Activated T-cell treated with anti-CD3 and anti-CD28 coated beads for 24 hours (primary cell): ENCODE measurements around the gene CADM1.

ENCODE experiments used
- DNase-seq: peaks from one replicate; pipeline ENCODE4 v3.0.0-alpha.2; 2020; ENCODE audit warnings: low read depth

Gene CADM1

GRCh38 chr11:115444542-115444941, 59.7 kb downstream of the CADM1 start:
- no peak for DNase-seq

GRCh38 chr11:115439969-115440540, 64.2 kb downstream of the CADM1 start:
- DNase-seq: no peak

GRCh38 chr11:115439385-115439784, 64.8 kb downstream of the CADM1 start:
- DNase-seq: no peak

GRCh38 chr11:115437902-115438575, 66.2 kb downstream of the CADM1 start:
- no peak for DNase-seq

- DNase-seq: no peak
Measured at GRCh38 chr11:115430345-115430744, 73.9 kb downstream of the CADM1 start.

GRCh38 chr11:115428306-115428705, 75.9 kb downstream of the CADM1 start:
- no peak for DNase-seq

- DNase-seq: no peak
Measured at GRCh38 chr11:115425816-115426215, 78.4 kb downstream of the CADM1 start.

- no peak for DNase-seq
Measured at GRCh38 chr11:115425250-115425649, 79.0 kb downstream of the CADM1 start.

- DNase-seq: no peak
Measured at GRCh38 chr11:115423728-115424459, 80.3 kb downstream of the CADM1 start.

GRCh38 chr11:115421992-115422689, 82.1 kb downstream of the CADM1 start:
- DNase-seq: no peak

- DNase-seq: no peak
Measured at GRCh38 chr11:115421352-115421991, 82.7 kb downstream of the CADM1 start.

- no peak for DNase-seq
Measured at GRCh38 chr11:115420505-115420904, 83.7 kb downstream of the CADM1 start.

- DNase-seq: no peak
Measured at GRCh38 chr11:115418626-115419025, 85.6 kb downstream of the CADM1 start.

- DNase-seq: no peak
Measured at GRCh38 chr11:115418081-115418480, 86.1 kb downstream of the CADM1 start.

GRCh38 chr11:115411120-115411519, 93.1 kb downstream of the CADM1 start:
- DNase-seq: no peak

- no peak for DNase-seq
Measured at GRCh38 chr11:115409691-115410220, 94.5 kb downstream of the CADM1 start.

GRCh38 chr11:115409116-115409670, 95.0 kb downstream of the CADM1 start:
- DNase-seq: no peak

- no peak for DNase-seq
Measured at GRCh38 chr11:115408036-115408921, 95.9 kb downstream of the CADM1 start.

- DNase-seq: no peak
Measured at GRCh38 chr11:115407496-115407895, 96.7 kb downstream of the CADM1 start.

GRCh38 chr11:115406404-115406803, 97.8 kb downstream of the CADM1 start:
- no peak for DNase-seq
